IMR-90 (cell line): ENCODE data around the gene NYAP1. TPM values are rescaled to one million over a fixed set of nuclear protein-coding genes. Genes with fewer than 3 reads are reported as not detected.
A peak's percentile ranks its signal among the peaks of the same experiment; 100 is the strongest.

ENCODE experiments used
- ATAC-seq: fragments of 200-7000 bp; cut with Tn5 transposase; 2 replicates; pipeline ENCODE4 v1.9.1; 2020; ENCODE audit warnings: low read depth, mild to moderate bottlenecking, moderate library complexity
- BruUV-seq: library from RNA; stranded (reverse); fragments of 400-500 nt; replicated peaks from 2 replicates; lab custom pipeline; 2021; lab: Mats Ljungman, UMichigan
- CTCF ChIA-PET: fragments of 300-600 bp; formaldehyde crosslinking; extraction: SDS; loops from one replicate; lab custom pipeline; 2021; ENCODE audit warnings: antibody characterized with exemption; lab: Yijun Ruan, JAX
- POLR2A ChIA-PET: fragments of 300-600 bp; sonication (Branson Sonifier 250); formaldehyde crosslinking; loops from one replicate; lab custom pipeline; 2022; ENCODE audit warnings: antibody characterized with exemption; ENCODE audit not compliant: unreplicated experiment; lab: Charles Lee
- DNase-seq: peaks from one replicate; pipeline ENCODE4 v3.0.0; 2013
- H2AFZ ChIP-seq: replicated peaks from 2 replicates; pipeline ENCODE3; 2013; ENCODE audit warnings: low read length, mild to moderate bottlenecking; ENCODE audit not compliant: poor library complexity
- H2AK5ac ChIP-seq: 2 replicates; pipeline ENCODE4 v1.6.1; 2013; ENCODE audit warnings: low read depth, low read length, inconsistent platforms
- H2AK9ac ChIP-seq: replicated peaks from 2 replicates; pipeline ENCODE3; 2013; ENCODE audit warnings: mild to moderate bottlenecking, low read depth, low read length, moderate library complexity; ENCODE audit not compliant: poor library complexity
- H2BK120ac ChIP-seq: 2 replicates; pipeline ENCODE4 v1.6.1; 2013; ENCODE audit warnings: low read depth, low read length, inconsistent platforms
- H2BK15ac ChIP-seq: 3 replicates; pipeline ENCODE4 v1.6.1; 2013; ENCODE audit warnings: low read depth, low read length, inconsistent platforms
- H2BK20ac ChIP-seq: 2 replicates; pipeline ENCODE4 v1.6.1; 2013; ENCODE audit warnings: low read depth, mild to moderate bottlenecking, inconsistent platforms, low read length, moderate library complexity
- H2BK5ac ChIP-seq: 2 replicates; pipeline ENCODE4 v1.6.1; 2013; ENCODE audit warnings: mild to moderate bottlenecking, low read depth, low read length, inconsistent platforms; ENCODE audit not compliant: poor library complexity, severe bottlenecking
- H3K14ac ChIP-seq: replicated peaks from 2 replicates; pipeline ENCODE4 v1.6.1; 2013; ENCODE audit warnings: low read depth, low read length, inconsistent platforms
- H3K18ac ChIP-seq: 2 replicates; pipeline ENCODE4 v1.6.1; 2013; ENCODE audit warnings: low read depth, low read length, control low read depth
- H3K23ac ChIP-seq: 2 replicates; pipeline ENCODE4 v1.6.1; 2013; ENCODE audit warnings: low read depth, low read length, inconsistent platforms
- H3K27ac ChIP-seq: 2 replicates; pipeline ENCODE4 v1.5.1; 2013; ENCODE audit warnings: mild to moderate bottlenecking, control low read depth, low read length; ENCODE audit not compliant: insufficient read depth
- H3K27me3 ChIP-seq: 2 replicates; pipeline ENCODE4 v1.6.1; 2013; ENCODE audit warnings: low read length; ENCODE audit not compliant: control insufficient read depth, insufficient read depth
- H3K36me3 ChIP-seq: 2 replicates; pipeline ENCODE4 v1.6.1; 2013; ENCODE audit warnings: low read length, mixed read lengths; ENCODE audit not compliant: control insufficient read depth, insufficient read depth
- H3K4ac ChIP-seq: 2 replicates; pipeline ENCODE4 v1.6.1; 2013; ENCODE audit warnings: low read depth, low read length, inconsistent platforms
- H3K4me1 ChIP-seq: 2 replicates; pipeline ENCODE4 v1.6.1; 2013; ENCODE audit warnings: low read length, mixed read lengths; ENCODE audit not compliant: control insufficient read depth, insufficient read depth
- H3K4me2 ChIP-seq: 2 replicates; pipeline ENCODE4 v1.6.1; 2013; ENCODE audit warnings: low read depth, mild to moderate bottlenecking, control low read depth, low read length, moderate library complexity
- H3K4me3 ChIP-seq: 2 replicates; pipeline ENCODE4 v1.5.1; 2013; ENCODE audit warnings: low read depth, mild to moderate bottlenecking, control low read depth, low read length, moderate library complexity; ENCODE audit not compliant: insufficient read depth
- H3K56ac ChIP-seq: 2 replicates; pipeline ENCODE4 v1.6.1; 2013; ENCODE audit warnings: low read length, inconsistent platforms; ENCODE audit not compliant: insufficient read depth; ENCODE audit errors: extremely low read depth
- H3K79me1 ChIP-seq, 2 experiments: 2 replicates each; pipeline ENCODE4 v1.6.1; 2013; ENCODE audit warnings: low read length in 2 of 2, inconsistent platforms in 1 of 2, low read depth in 1 of 2
- H3K9ac ChIP-seq: 2 replicates; pipeline ENCODE4 v1.6.1; 2013; ENCODE audit warnings: low read depth, low read length, control low read depth
- H3K9me1 ChIP-seq: 2 replicates; pipeline ENCODE4 v1.6.1; 2013; ENCODE audit warnings: low read length, inconsistent platforms; ENCODE audit not compliant: insufficient read depth
- H3K9me3 ChIP-seq: 2 replicates; pipeline ENCODE4 v1.6.1; 2013; ENCODE audit warnings: low read length; ENCODE audit not compliant: control insufficient read depth, insufficient read depth
- H4K20me1 ChIP-seq: 2 replicates; pipeline ENCODE4 v1.6.1; 2013; ENCODE audit warnings: low read length, inconsistent platforms; ENCODE audit not compliant: insufficient read depth
- H4K5ac ChIP-seq: 2 replicates; pipeline ENCODE4 v1.6.1; 2013; ENCODE audit warnings: mild to moderate bottlenecking, low read depth, low read length, control low read depth
- H4K8ac ChIP-seq, 2 experiments: 2 replicates each; pipeline ENCODE4 v1.6.1; 2013; ENCODE audit warnings: low read depth in 2 of 2, low read length in 2 of 2, control low read depth in 1 of 2, inconsistent platforms in 1 of 2
- H4K91ac ChIP-seq: 2 replicates; pipeline ENCODE4 v1.6.1; 2013; ENCODE audit warnings: low read depth, low read length, inconsistent platforms; ENCODE audit not compliant: insufficient read depth
- BHLHE40 ChIP-seq: fragments of 150-350 bp; IDR thresholded peaks from 2 replicates; pipeline ENCODE4 v1.6.1; 2016; ENCODE audit warnings: mild to moderate bottlenecking, low read depth, low read length
- CEBPB ChIP-seq: IDR thresholded peaks from 2 replicates; pipeline ENCODE4 v1.6.1; 2012; ENCODE audit warnings: low read depth, low read length, improper control_type of control experiment
- CHD1 ChIP-seq: IDR thresholded peaks from 2 replicates; pipeline ENCODE4 v1.6.1; 2012; ENCODE audit warnings: low read depth, low read length, improper control_type of control experiment
- FOS ChIP-seq: fragments of 150-350 bp; IDR thresholded peaks from 2 replicates; pipeline ENCODE4 v1.6.1; 2016; ENCODE audit warnings: low read depth, low read length
- MAFK ChIP-seq: IDR thresholded peaks from 2 replicates; pipeline ENCODE4 v1.6.1; 2012; ENCODE audit warnings: low read depth, low read length, improper control_type of control experiment
- MXI1 ChIP-seq: IDR thresholded peaks from 2 replicates; pipeline ENCODE4 v1.6.1; 2012; ENCODE audit warnings: low read depth, mild to moderate bottlenecking, low read length, moderate library complexity, borderline replicate concordance
- NFE2L2 ChIP-seq: fragments of 150-350 bp; IDR thresholded peaks from 2 replicates; pipeline ENCODE4 v1.6.1; 2016; ENCODE audit warnings: low read depth, mild to moderate bottlenecking, low read length
- RAD21 ChIP-seq: IDR thresholded peaks from 2 replicates; pipeline ENCODE4 v1.6.1; 2012; ENCODE audit warnings: low read length, improper control_type of control experiment
- RCOR1 ChIP-seq: IDR thresholded peaks from 2 replicates; pipeline ENCODE4 v1.6.1; 2012; ENCODE audit warnings: mild to moderate bottlenecking, low read length, improper control_type of control experiment; ENCODE audit not compliant: insufficient replicate concordance
- RFX5 ChIP-seq: IDR thresholded peaks from 2 replicates; pipeline ENCODE4 v1.8.0; 2012; ENCODE audit warnings: low read depth, mild to moderate bottlenecking, low read length, moderate library complexity
- SMC3 ChIP-seq: fragments of 150-350 bp; IDR thresholded peaks from 2 replicates; pipeline ENCODE4 v1.6.1; 2016; ENCODE audit warnings: low read depth, mild to moderate bottlenecking, antibody characterized with exemption, low read length, moderate library complexity
- WGBS, 2 experiments: methylation state at CpG; one replicate each; pipeline versions ENCODE4 v1.1.5 to v1.1.7; 2013; ENCODE audit warnings: missing lambda C conversion rate in 2 of 2; ENCODE audit not compliant: insufficient read length in 1 of 2; ENCODE audit errors: extremely low coverage in 2 of 2; 5-methylcytosine and 5-hydroxymethylcytosine counted together
- dilution Hi-C: fragments of 300-500 bp; cut with HindIII; formaldehyde crosslinking; loops from one replicate; pipeline ENCODE4 v1.14.3; 2018; ENCODE audit warnings: low sequenced_read_pairs; ENCODE audit not compliant: unreplicated experiment
- in situ Hi-C: fragments of 300-500 bp; cut with MboI; formaldehyde crosslinking; loops from 3 replicates; pipeline ENCODE4 v1.14.3; 2019; ENCODE audit warnings: low sequenced_read_pairs, inconsistent platforms, mixed read lengths
- intact Hi-C: fragments of 100-400 bp; cut with micrococcal nuclease; formaldehyde crosslinking; loops from 2 replicates; pipeline ENCODE4 v1.10.0; 2022
- polyA plus RNA-seq, 3 experiments: library from polyadenylated mRNA; depleted of rRNA; stranded (reverse); fragments of >200 nt; gene quantifications; 2 replicates each; pipeline ENCODE4 v1.2.3, GENCODE V29; 2012; ENCODE audit warnings: low replicate concordance in 1 of 3
- total RNA-seq: library from RNA; depleted of rRNA; stranded (reverse); fragments of >200 nt; gene quantifications from 2 replicates; pipeline ENCODE4 v1.2.3, GENCODE V29; 2012
- TF ChIP-seq, protein P1 (sequence below): fragments of 150-350 bp; IDR thresholded peaks from 2 replicates; pipeline ENCODE4 v1.6.1; 2016; ENCODE audit warnings: low read depth, mild to moderate bottlenecking, low read length, moderate library complexity, borderline replicate concordance
- TF ChIP-seq, protein P2 (sequence below): conservative IDR thresholded peaks from 2 replicates; pipeline ENCODE4 v1.5.1; 2012; ENCODE audit warnings: mild to moderate bottlenecking, low read depth, low read length, improper control_type of control experiment
- TF ChIP-seq, protein P3 (sequence below): fragments of 150-350 bp; IDR thresholded peaks from 2 replicates; pipeline ENCODE4 v1.6.1; 2017; ENCODE audit warnings: mild to moderate bottlenecking, antibody characterized with exemption, low read length, low read depth

The NYAP1 gene
- total and polyA plus RNA-seq, 2 of the 4 experiments (the other 2 are of a cell fraction), result 0.18 to 1.3 TPM

DNA sequence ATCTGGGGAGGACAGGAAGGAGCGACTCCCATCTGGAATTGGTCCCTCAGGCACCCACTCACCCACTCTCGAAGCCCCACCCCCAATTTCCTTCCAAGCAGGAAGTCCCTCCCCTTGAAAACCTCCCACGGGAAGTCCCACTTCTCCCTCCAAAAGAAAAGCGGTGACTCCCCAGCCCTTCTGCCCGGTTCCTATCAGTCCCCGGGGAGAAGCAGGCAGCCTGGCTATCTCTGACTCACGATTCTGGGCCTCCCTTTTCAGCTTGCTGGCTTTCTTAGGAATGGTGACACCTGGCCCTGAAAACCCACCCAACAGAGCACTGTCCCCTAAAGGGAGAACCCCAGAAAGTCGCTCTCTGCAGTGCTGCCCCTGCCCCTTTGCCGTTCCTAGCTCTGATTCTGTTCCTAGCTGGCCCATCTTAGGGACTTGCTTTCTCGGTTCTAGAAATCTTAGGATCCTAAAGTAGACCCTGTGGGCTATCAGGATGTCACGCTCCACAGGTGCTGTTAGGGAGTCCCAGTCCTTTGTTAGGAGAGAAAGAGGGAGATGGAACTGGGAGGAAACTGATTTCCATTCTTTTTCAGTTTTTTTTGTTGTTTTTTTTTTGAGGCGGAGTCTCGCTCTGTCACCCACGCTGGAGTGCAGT lies 10.8 kb upstream of the NYAP1 start:
- Histone ChIP-seq H2AK5ac (no peak overlapping the region), H3K14ac (no peak overlapping the region), H2AK9ac (no peak overlapping the region), H3K4me1 (peaks cover 19% of the 10 kb centered on the region), H4K5ac (no peak overlapping the region), H2BK20ac (no peak overlapping the region), H2AFZ (no peak overlapping the region), H3K23ac (no peak overlapping the region), H3K4me3 (no peak overlapping the region), H2BK5ac (no peak overlapping the region), H3K27me3 (no peaks in the 10 kb centered on the region), H3K79me1 (peaks cover 27 to 59% of the 10 kb centered on the region in 2 experiments; a peak in 3 of 4 replicates), H3K36me3 (peaks cover 41% of the 10 kb centered on the region; the same call in 1 of the 2 replicates), H3K9ac (no peak overlapping the region), H3K27ac (no peak overlapping the region), H3K18ac (no peak overlapping the region), H4K20me1 (peaks cover 40% of the 10 kb centered on the region), H3K56ac (no peak overlapping the region), H3K4me2 (no peak overlapping the region), H3K9me1 (no peaks in the 10 kb centered on the region), H2BK15ac (no peak overlapping the region), H4K8ac (no peak overlapping the region; a peak in 2 of 4 replicates), H3K4ac (no peak overlapping the region), H3K9me3 (no peaks in the 10 kb centered on the region), H2BK120ac (no peak overlapping the region), H4K91ac (no peak overlapping the region)
- in situ Hi-C loops, result loop anchor here (5.0 to 25.0 kb wide), 3 partner anchors 89 to 389 kb away; partner anchors contain the start of genes GNB2, SLC12A9 and TRIP6
- no peak for ATAC-seq
- 67% methylated on average over 7 of the region's 14 CpGs; no CpG with 5 or more reads in 1 of the 2 experiments for WGBS, 2 experiments
- DNase-seq, result peak; percentile 60
- BruUV-seq, result no TSS peak
- intact Hi-C loops, result no loop called here
- dilution Hi-C loops, result no loop called here
- POLR2A ChIA-PET, result no interaction called here
- TF ChIP-seq RCOR1, result no peak
- TF ChIP-seq CHD1, result no peak
- TF ChIP-seq MXI1, result no peak
- TF ChIP-seq, protein P1, sequence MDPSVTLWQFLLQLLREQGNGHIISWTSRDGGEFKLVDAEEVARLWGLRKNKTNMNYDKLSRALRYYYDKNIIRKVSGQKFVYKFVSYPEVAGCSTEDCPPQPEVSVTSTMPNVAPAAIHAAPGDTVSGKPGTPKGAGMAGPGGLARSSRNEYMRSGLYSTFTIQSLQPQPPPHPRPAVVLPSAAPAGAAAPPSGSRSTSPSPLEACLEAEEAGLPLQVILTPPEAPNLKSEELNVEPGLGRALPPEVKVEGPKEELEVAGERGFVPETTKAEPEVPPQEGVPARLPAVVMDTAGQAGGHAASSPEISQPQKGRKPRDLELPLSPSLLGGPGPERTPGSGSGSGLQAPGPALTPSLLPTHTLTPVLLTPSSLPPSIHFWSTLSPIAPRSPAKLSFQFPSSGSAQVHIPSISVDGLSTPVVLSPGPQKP, result no peak
- no peak for TF ChIP-seq CEBPB
- TF ChIP-seq RFX5, result no peak
- TF ChIP-seq, protein P2, sequence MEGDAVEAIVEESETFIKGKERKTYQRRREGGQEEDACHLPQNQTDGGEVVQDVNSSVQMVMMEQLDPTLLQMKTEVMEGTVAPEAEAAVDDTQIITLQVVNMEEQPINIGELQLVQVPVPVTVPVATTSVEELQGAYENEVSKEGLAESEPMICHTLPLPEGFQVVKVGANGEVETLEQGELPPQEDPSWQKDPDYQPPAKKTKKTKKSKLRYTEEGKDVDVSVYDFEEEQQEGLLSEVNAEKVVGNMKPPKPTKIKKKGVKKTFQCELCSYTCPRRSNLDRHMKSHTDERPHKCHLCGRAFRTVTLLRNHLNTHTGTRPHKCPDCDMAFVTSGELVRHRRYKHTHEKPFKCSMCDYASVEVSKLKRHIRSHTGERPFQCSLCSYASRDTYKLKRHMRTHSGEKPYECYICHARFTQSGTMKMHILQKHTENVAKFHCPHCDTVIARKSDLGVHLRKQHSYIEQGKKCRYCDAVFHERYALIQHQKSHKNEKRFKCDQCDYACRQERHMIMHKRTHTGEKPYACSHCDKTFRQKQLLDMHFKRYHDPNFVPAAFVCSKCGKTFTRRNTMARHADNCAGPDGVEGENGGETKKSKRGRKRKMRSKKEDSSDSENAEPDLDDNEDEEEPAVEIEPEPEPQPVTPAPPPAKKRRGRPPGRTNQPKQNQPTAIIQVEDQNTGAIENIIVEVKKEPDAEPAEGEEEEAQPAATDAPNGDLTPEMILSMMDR, result no peak
- no peak for TF ChIP-seq NFE2L2
- no peak for TF ChIP-seq SMC3
- TF ChIP-seq FOS, result no peak
- TF ChIP-seq RAD21, result no peak
- TF ChIP-seq, protein P3, sequence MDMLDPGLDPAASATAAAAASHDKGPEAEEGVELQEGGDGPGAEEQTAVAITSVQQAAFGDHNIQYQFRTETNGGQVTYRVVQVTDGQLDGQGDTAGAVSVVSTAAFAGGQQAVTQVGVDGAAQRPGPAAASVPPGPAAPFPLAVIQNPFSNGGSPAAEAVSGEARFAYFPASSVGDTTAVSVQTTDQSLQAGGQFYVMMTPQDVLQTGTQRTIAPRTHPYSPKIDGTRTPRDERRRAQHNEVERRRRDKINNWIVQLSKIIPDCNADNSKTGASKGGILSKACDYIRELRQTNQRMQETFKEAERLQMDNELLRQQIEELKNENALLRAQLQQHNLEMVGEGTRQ, result no peak
- no peak for TF ChIP-seq BHLHE40
- no peak for TF ChIP-seq MAFK
- CTCF ChIA-PET, result no interaction called here
